Measurements from ENCODE around the gene CDC42BPB. TPM values are rescaled to one million over a fixed set of nuclear protein-coding genes. Genes with fewer than 3 reads are reported as not detected.

The CDC42BPB gene
- total RNA-seq, 1 donor from 2014 or later = 1.6 TPM

DNA sequence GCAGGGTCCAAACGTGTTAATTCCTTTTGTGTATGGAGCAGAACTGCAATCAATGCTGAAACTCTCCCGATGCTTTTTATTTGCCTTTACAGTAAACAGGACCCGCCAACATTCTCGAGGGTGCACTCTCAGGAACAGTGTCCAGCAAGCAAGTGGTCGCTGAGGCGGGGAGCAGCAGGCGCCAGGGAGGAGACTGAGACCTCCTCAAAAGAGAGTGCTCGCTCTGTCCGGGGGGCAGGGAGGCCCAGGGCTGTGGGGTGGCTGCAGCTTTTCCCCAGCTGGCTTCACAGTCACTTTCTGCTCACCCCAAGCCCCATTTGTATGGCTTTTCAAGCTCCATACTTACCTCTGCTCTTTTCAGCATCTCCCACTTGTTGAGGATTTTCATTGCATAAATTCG lies 49.2 kb downstream of the CDC42BPB start:
- Mint-ChIP-seq H3K36me3 (ENCODE audit: low read depth) (no peaks in the 10 kb centered on the region), H3K9me3 (no peaks in the 10 kb centered on the region), H3K27me3 (ENCODE audit: insufficient read depth) (no peaks in the 10 kb centered on the region), H3K27ac (no peak overlapping the region), H3K4me1 (ENCODE audit: low read depth) (no peaks in the 10 kb centered on the region), H3K4me3 (no peak overlapping the region)
- DNase-seq (ENCODE audit: low spot score) = no peak
- intact Hi-C loops (cut with micrococcal nuclease) = no loop called here

- intact Hi-C loops (cut with micrococcal nuclease) = no loop called here
- H3K27me3 Mint-ChIP-seq (ENCODE audit: insufficient read depth) = no peaks in the 10 kb centered on the region
- no peak overlapping the region for H3K27ac Mint-ChIP-seq
- H3K4me3 Mint-ChIP-seq = no peak overlapping the region
- H3K9me3 Mint-ChIP-seq = no peaks in the 10 kb centered on the region
- DNase-seq (ENCODE audit: low spot score) = no peak
- H3K36me3 Mint-ChIP-seq (ENCODE audit: low read depth) = no peaks in the 10 kb centered on the region
- H3K4me1 Mint-ChIP-seq (ENCODE audit: low read depth) = no peaks in the 10 kb centered on the region
Observed at GRCh38 chr14:103007555-103007954, 49.8 kb downstream of the CDC42BPB start.

DNA sequence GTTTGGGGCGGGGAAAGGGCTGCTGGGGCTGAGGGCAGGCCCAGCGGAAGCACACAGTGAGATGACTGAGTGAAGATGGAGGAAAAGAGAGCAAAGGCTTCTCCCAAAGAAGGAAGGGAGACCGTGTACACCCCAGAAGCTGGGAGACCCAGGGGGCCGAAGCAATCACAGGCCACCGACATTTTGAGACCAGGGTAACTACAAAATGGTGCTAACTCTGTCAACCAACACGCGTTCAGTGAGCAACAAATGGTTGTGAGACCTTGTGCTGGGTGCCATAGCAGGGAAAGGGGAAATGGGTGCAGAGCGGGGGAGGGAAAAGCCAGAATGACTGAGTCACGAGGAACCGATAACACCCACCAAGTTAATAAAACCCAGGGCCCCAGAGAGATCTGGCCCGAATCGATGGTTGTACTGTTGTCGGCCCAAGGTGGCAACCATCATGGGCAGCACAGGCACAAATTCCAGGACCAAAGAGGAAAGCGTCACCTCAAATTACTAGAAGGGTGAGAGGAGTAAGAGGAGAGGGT lies 50.3 kb downstream of the CDC42BPB start:
- no peaks in the 10 kb centered on the region for H3K36me3 Mint-ChIP-seq (ENCODE audit: low read depth)

DNA sequence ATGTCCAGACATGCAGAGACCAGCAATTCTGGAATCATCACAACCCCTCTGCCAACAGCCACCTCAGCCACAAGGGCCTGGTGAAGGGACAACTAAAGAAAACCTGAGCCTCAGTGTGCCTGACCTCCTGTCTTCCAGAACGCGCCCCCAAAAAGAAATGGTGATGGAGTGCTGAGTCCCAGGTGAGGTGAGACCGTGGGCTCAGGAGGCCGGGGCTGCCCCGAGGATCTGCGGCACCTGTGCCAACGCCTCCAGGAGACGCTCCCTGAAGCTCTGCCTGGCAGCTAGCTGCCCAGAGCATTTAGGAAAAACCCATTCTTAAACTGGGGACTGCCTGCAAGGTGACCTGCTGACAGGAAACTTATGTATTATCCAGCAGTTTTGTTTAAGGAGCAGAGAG lies 51.2 kb downstream of the CDC42BPB start:
- Mint-ChIP-seq H3K27me3 (ENCODE audit: insufficient read depth) (no peaks in the 10 kb centered on the region), H3K27ac (no peak overlapping the region), H3K9me3 (no peaks in the 10 kb centered on the region), H3K36me3 (ENCODE audit: low read depth) (no peaks in the 10 kb centered on the region), H3K4me1 (ENCODE audit: low read depth) (no peaks in the 10 kb centered on the region), H3K4me3 (no peak overlapping the region)
- DNase-seq (ENCODE audit: low spot score) = no peak
- intact Hi-C loops (cut with micrococcal nuclease) = no loop called here

More for the DNA sequence above, 50.3 kb downstream of the CDC42BPB start:
- intact Hi-C loops (cut with micrococcal nuclease) = no loop called here
- Mint-ChIP-seq H3K27me3 (ENCODE audit: insufficient read depth) (no peaks in the 10 kb centered on the region), H3K9me3 (no peaks in the 10 kb centered on the region), H3K27ac (no peak overlapping the region), H3K4me1 (ENCODE audit: low read depth) (no peaks in the 10 kb centered on the region), H3K4me3 (no peak overlapping the region)
- DNase-seq (ENCODE audit: low spot score) = no peak

DNA sequence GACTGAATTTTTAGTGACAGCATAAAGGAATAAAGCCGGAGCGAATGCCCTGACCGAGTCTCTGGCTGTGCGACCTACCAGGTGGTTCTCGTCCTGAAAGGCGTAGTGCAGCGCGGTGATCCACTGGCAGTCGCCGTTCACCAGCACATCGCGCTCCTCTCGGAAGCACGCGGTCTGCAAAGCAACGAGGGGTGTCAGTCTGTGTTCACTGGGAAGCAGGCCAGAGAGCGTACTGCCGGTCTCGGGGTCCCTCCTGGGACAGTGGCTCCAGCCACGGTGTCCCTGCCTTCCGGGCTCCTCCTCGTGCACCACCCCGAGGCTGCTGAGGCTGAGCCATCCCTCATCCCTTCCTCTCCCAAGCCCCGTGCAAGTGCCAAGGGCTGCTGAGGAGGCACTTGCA lies 53.5 kb downstream of the CDC42BPB start:
- Mint-ChIP-seq H3K9me3 (no peaks in the 10 kb centered on the region), H3K27ac (no peak overlapping the region), H3K36me3 (ENCODE audit: low read depth) (no peaks in the 10 kb centered on the region), H3K27me3 (ENCODE audit: insufficient read depth) (no peaks in the 10 kb centered on the region), H3K4me3 (no peak overlapping the region), H3K4me1 (ENCODE audit: low read depth) (no peaks in the 10 kb centered on the region)
- intact Hi-C loops (cut with micrococcal nuclease) = no loop called here
- no peak for DNase-seq (ENCODE audit: low spot score)

GRCh38 chr14:103003351-103003615 lies 54.1 kb downstream of the CDC42BPB start:
- no peaks in the 10 kb centered on the region for H3K27me3 Mint-ChIP-seq (ENCODE audit: insufficient read depth)
- intact Hi-C loops (cut with micrococcal nuclease) = no loop called here
- H3K4me1 Mint-ChIP-seq (ENCODE audit: low read depth) = no peaks in the 10 kb centered on the region
- DNase-seq (ENCODE audit: low spot score) = no peak
- H3K4me3 Mint-ChIP-seq = no peak overlapping the region
- H3K9me3 Mint-ChIP-seq = no peaks in the 10 kb centered on the region
- no peaks in the 10 kb centered on the region for H3K36me3 Mint-ChIP-seq (ENCODE audit: low read depth)
- H3K27ac Mint-ChIP-seq = no peak overlapping the region

DNA sequence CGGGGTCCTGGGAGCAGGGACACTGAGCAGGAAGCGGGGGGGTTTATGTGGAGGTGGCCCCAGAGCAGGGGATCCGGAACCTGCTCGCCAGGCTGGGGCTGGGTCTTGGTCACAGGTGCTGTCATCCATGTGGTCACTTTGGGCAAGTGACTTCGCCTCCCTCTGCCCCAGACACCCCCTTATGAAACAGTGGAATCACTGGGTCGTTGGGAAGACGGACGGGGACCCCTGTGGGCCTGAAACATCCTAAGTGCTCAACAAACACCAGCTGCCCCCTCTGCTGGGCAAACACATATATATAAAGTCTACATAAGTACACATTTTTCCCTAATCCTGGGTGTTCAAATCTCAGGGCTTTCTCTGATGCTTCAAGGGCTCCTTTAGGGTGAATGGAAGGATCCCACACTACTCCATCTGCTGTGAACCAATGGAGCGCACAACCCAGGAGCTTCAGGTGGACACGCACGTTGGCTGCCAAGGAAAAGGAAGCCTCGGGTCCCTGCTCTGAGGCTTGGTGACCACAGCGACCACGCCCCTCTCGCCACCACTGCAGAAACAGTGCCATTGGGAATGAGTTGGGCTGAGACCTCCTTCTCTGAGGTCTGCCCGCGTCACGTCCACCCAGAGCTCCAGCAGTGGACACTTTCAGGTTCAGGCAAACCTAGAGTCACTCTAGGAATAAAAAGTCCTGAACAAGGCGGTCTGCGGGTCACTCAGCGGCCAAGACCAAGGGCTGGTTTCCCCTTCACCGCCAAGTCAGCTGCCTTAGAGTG lies 54.6 kb downstream of the CDC42BPB start:
- no peaks in the 10 kb centered on the region for H3K4me1 Mint-ChIP-seq (ENCODE audit: low read depth)
- intact Hi-C loops (cut with micrococcal nuclease) = no loop called here
- H3K36me3 Mint-ChIP-seq (ENCODE audit: low read depth) = no peaks in the 10 kb centered on the region
- no peaks in the 10 kb centered on the region for H3K27me3 Mint-ChIP-seq (ENCODE audit: insufficient read depth)
- no peaks in the 10 kb centered on the region for H3K9me3 Mint-ChIP-seq
- no peak for DNase-seq (ENCODE audit: low spot score)
- no peak overlapping the region for H3K4me3 Mint-ChIP-seq
- no peak overlapping the region for H3K27ac Mint-ChIP-seq

DNA sequence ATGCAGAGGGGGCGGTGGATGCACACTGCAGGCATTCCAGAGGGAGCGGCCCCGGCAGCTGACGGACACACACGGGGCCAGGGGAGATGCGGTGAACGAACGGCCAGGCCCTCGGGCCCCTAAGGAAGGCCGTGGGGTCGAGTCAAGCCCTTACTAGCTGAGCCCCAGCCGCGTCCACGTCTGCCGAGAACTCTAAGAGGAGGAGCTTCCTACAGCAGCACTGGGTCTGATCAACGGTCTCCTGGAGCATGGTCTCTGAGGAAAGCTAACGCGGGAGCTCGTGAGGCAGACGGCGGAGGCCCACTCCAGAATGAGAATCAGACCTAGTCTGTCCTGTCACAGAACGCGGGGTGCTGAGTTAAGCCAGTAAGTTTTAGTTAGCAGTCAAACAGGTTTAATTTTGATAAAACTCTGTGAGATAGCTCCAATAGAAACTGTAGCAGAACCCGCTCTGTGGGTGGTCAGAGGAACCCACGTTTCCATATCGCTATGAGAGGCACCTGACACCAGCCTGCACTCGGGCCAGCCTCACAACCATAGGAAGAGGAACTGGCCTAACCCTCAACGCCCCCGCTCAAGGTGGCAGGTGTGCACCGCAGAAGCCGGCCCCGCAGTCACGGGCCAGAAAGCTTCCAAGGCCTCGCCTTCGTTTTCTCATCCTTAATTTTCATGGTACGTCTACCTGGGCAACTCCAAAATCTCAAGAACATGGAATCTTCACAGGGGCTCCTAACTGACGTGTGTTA lies 55.5 kb downstream of the CDC42BPB start:
- no peak overlapping the region for H3K4me3 Mint-ChIP-seq
- no peaks in the 10 kb centered on the region for H3K9me3 Mint-ChIP-seq
- intact Hi-C loops (cut with micrococcal nuclease) = no loop called here
- H3K27ac Mint-ChIP-seq = no peak overlapping the region
- peaks cover under 1% of the 10 kb centered on the region for H3K27me3 Mint-ChIP-seq (ENCODE audit: insufficient read depth)
- no peaks in the 10 kb centered on the region for H3K4me1 Mint-ChIP-seq (ENCODE audit: low read depth)
- no peak for DNase-seq (ENCODE audit: low spot score)
- no peaks in the 10 kb centered on the region for H3K36me3 Mint-ChIP-seq (ENCODE audit: low read depth)

- peaks cover 1% of the 10 kb centered on the region for H3K27me3 Mint-ChIP-seq (ENCODE audit: insufficient read depth)
- intact Hi-C loops (cut with micrococcal nuclease) = no loop called here
- H3K27ac Mint-ChIP-seq = no peak overlapping the region
- H3K4me1 Mint-ChIP-seq (ENCODE audit: low read depth) = no peaks in the 10 kb centered on the region
- DNase-seq (ENCODE audit: low spot score) = no peak
- H3K36me3 Mint-ChIP-seq (ENCODE audit: low read depth) = no peaks in the 10 kb centered on the region
- no peaks in the 10 kb centered on the region for H3K9me3 Mint-ChIP-seq
- H3K4me3 Mint-ChIP-seq = no peak overlapping the region
Observed at GRCh38 chr14:103001226-103001625, 56.1 kb downstream of the CDC42BPB start.

- Mint-ChIP-seq H3K9me3 (no peaks in the 10 kb centered on the region), H3K36me3 (ENCODE audit: low read depth) (no peaks in the 10 kb centered on the region), H3K4me3 (no peak overlapping the region), H3K27me3 (ENCODE audit: insufficient read depth) (peaks cover 1% of the 10 kb centered on the region), H3K27ac (no peak overlapping the region), H3K4me1 (ENCODE audit: low read depth) (no peaks in the 10 kb centered on the region)
- DNase-seq (ENCODE audit: low spot score) = no peak
- intact Hi-C loops (cut with micrococcal nuclease) = no loop called here
Observed at GRCh38 chr14:103000291-103000921, 56.9 kb downstream of the CDC42BPB start.

- intact Hi-C loops (cut with micrococcal nuclease) = no loop called here
- Mint-ChIP-seq H3K9me3 (no peaks in the 10 kb centered on the region), H3K27ac (no peak overlapping the region)
Observed at GRCh38 chr14:102999227-102999895, 58.0 kb downstream of the CDC42BPB start.

GRCh38 chr14:102998393-102998792 lies 59.0 kb downstream of the CDC42BPB start:
- Mint-ChIP-seq H3K4me3 (no peak overlapping the region), H3K4me1 (ENCODE audit: low read depth) (no peaks in the 10 kb centered on the region), H3K9me3 (no peaks in the 10 kb centered on the region), H3K36me3 (ENCODE audit: low read depth) (no peaks in the 10 kb centered on the region), H3K27me3 (ENCODE audit: insufficient read depth) (peaks cover 1% of the 10 kb centered on the region), H3K27ac (no peak overlapping the region)
- intact Hi-C loops (cut with micrococcal nuclease) = no loop called here
- no peak for DNase-seq (ENCODE audit: low spot score)

More at GRCh38 chr14:102999227-102999895, 58.0 kb downstream of the CDC42BPB start:
- Mint-ChIP-seq H3K36me3 (ENCODE audit: low read depth) (no peaks in the 10 kb centered on the region), H3K27me3 (ENCODE audit: insufficient read depth) (peaks cover 1% of the 10 kb centered on the region), H3K4me3 (no peak overlapping the region), H3K4me1 (ENCODE audit: low read depth) (no peaks in the 10 kb centered on the region)
- no peak for DNase-seq (ENCODE audit: low spot score)

- Mint-ChIP-seq H3K9me3 (no peaks in the 10 kb centered on the region), H3K36me3 (ENCODE audit: low read depth) (no peaks in the 10 kb centered on the region), H3K4me1 (ENCODE audit: low read depth) (no peaks in the 10 kb centered on the region), H3K4me3 (no peak overlapping the region), H3K27ac (no peak overlapping the region), H3K27me3 (ENCODE audit: insufficient read depth) (peaks cover 1% of the 10 kb centered on the region)
- DNase-seq (ENCODE audit: low spot score) = no peak
- intact Hi-C loops (cut with micrococcal nuclease) = no loop called here
Observed at GRCh38 chr14:102996941-102997340, 60.4 kb downstream of the CDC42BPB start.
